Osteoblast (primary cell): ENCODE results near the gene CTH. TPM values are rescaled to one million over a fixed set of nuclear protein-coding genes. Genes with fewer than 3 reads are reported as not detected.
"Not testable (repeated sequence)": the region's sequence is repeated elsewhere in the genome, so short reads cannot be mapped to it uniquely, and the experiment has no call there.

ENCODE experiments used
- DNase-seq: peaks from one replicate; pipeline ENCODE4 v3.0.0; 2011; ENCODE audit warnings: low spot score, mixed read lengths; ENCODE audit not compliant: insufficient read length; ENCODE audit errors: missing footprints
- H2AFZ ChIP-seq: 2 replicates; pipeline ENCODE4 v1.6.0; 2011; ENCODE audit warnings: mild to moderate bottlenecking, low read length
- H3K27ac ChIP-seq: 2 replicates; pipeline ENCODE4 v1.5.1; 2011; ENCODE audit warnings: mild to moderate bottlenecking, low read depth, low read length, moderate library complexity
- H3K27me3 ChIP-seq: 2 replicates; pipeline ENCODE4 v1.6.0; 2012; ENCODE audit warnings: mild to moderate bottlenecking, control low read depth, inconsistent platforms, low read length, moderate library complexity; ENCODE audit not compliant: insufficient read depth
- H3K36me3 ChIP-seq: 2 replicates; pipeline ENCODE4 v1.5.1; 2011; ENCODE audit warnings: mild to moderate bottlenecking, low read length, control low read depth, moderate library complexity; ENCODE audit not compliant: insufficient read depth
- H3K4me1 ChIP-seq: 2 replicates; pipeline ENCODE4 v1.5.1; 2011; ENCODE audit warnings: mild to moderate bottlenecking, low read length, control low read depth, moderate library complexity; ENCODE audit not compliant: insufficient read depth
- H3K4me2 ChIP-seq: 2 replicates; pipeline ENCODE4 v1.6.0; 2011; ENCODE audit warnings: mild to moderate bottlenecking, low read length; ENCODE audit not compliant: insufficient read depth
- H3K4me3 ChIP-seq: fragments of 200-600 bp; sonication (generic); 3 replicates; pipeline ENCODE4 v1.5.1; 2012; ENCODE audit warnings: mild to moderate bottlenecking, low read length, inconsistent platforms; ENCODE audit not compliant: insufficient read depth
- H3K79me2 ChIP-seq: 2 replicates; pipeline ENCODE4 v1.6.0; 2012; ENCODE audit warnings: mild to moderate bottlenecking, low read length, control low read depth, inconsistent platforms; ENCODE audit not compliant: insufficient read depth
- H3K9me3 ChIP-seq: 2 replicates; pipeline ENCODE4 v1.5.1; 2011; ENCODE audit warnings: low read depth, low read length, control low read depth
- H4K20me1 ChIP-seq: 2 replicates; pipeline ENCODE4 v1.6.0; 2012; ENCODE audit warnings: mild to moderate bottlenecking, low read length, control low read depth; ENCODE audit not compliant: insufficient read depth
- total RNA-seq: library from RNA; depleted of rRNA; stranded (reverse); fragments of >200 nt; gene quantifications from 2 replicates; pipeline ENCODE4 v1.2.3, GENCODE V29; 2012
- TF ChIP-seq, protein P1 (sequence below): IDR thresholded peaks from 2 replicates; pipeline ENCODE4 v1.5.1; 2011; ENCODE audit warnings: mild to moderate bottlenecking, low read depth, low read length, moderate library complexity; ENCODE audit errors: extremely low read depth

The CTH gene
- total RNA-seq, 1 donor: 11.2 TPM

DNA sequence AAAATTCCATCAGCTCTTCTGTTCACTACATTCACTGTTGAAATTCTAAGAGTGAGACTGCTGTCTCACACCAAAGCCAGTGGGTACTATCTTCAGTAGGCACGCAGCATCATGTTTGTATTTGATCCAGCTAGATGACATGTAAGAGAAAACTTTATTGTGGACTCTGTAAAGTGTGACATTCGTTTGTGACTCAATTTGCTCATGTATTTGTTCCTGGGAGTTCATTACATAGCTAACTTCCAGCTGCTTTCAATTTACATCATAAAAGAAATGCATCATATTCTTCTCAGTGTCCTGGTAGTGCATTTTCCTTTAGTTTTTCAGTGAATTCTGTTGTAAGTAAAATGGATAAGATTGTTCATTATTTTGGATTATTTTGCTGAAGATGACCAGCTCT is 31.4 kb downstream of the CTH start:
- no peaks in the 10 kb centered on the region for H3K79me2 ChIP-seq
- DNase-seq: no peak
- H3K4me2 ChIP-seq: no peak overlapping the region
- no peak overlapping the region for H3K27ac ChIP-seq
- no peaks in the 10 kb centered on the region for H3K36me3 ChIP-seq
- no peak overlapping the region for H2AFZ ChIP-seq
- no peaks in the 10 kb centered on the region for H3K9me3 ChIP-seq
- H3K4me1 ChIP-seq: no peaks in the 10 kb centered on the region
- TF ChIP-seq, protein P1, sequence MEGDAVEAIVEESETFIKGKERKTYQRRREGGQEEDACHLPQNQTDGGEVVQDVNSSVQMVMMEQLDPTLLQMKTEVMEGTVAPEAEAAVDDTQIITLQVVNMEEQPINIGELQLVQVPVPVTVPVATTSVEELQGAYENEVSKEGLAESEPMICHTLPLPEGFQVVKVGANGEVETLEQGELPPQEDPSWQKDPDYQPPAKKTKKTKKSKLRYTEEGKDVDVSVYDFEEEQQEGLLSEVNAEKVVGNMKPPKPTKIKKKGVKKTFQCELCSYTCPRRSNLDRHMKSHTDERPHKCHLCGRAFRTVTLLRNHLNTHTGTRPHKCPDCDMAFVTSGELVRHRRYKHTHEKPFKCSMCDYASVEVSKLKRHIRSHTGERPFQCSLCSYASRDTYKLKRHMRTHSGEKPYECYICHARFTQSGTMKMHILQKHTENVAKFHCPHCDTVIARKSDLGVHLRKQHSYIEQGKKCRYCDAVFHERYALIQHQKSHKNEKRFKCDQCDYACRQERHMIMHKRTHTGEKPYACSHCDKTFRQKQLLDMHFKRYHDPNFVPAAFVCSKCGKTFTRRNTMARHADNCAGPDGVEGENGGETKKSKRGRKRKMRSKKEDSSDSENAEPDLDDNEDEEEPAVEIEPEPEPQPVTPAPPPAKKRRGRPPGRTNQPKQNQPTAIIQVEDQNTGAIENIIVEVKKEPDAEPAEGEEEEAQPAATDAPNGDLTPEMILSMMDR: no peak
- H4K20me1 ChIP-seq: no peaks in the 10 kb centered on the region
- H3K4me3 ChIP-seq: no peak overlapping the region
- H3K27me3 ChIP-seq: no peaks in the 10 kb centered on the region

DNA sequence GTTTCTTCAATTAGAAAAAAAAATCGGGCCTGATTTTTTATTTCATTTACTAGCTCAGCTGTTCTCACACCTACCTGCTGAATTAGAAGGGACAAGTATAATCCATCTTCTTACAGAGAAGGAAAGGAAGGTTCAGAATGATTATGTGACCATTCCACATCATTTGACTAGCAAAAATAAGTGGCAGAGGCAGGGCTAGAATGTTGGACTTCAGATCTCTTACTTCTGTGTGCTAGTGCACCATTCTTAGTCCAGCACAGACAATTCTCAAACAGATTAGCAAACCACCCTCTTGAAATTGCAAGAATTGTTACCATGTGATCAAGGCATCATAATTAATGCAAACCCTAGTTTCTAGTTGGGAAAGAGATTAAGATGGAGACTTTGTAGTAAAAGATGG is 32.7 kb downstream of the CTH start:
- DNase-seq: no peak
- TF ChIP-seq, protein P1: no peak
- no peaks in the 10 kb centered on the region for H4K20me1 ChIP-seq
- no peak overlapping the region for H3K27ac ChIP-seq
- no peaks in the 10 kb centered on the region for H3K79me2 ChIP-seq
- no peak overlapping the region for H3K4me2 ChIP-seq
- no peaks in the 10 kb centered on the region for H3K36me3 ChIP-seq
- no peaks in the 10 kb centered on the region for H3K4me1 ChIP-seq
- no peaks in the 10 kb centered on the region for H3K9me3 ChIP-seq
- H3K27me3 ChIP-seq: no peaks in the 10 kb centered on the region
- H2AFZ ChIP-seq: no peak overlapping the region
- H3K4me3 ChIP-seq: no peak overlapping the region

DNA sequence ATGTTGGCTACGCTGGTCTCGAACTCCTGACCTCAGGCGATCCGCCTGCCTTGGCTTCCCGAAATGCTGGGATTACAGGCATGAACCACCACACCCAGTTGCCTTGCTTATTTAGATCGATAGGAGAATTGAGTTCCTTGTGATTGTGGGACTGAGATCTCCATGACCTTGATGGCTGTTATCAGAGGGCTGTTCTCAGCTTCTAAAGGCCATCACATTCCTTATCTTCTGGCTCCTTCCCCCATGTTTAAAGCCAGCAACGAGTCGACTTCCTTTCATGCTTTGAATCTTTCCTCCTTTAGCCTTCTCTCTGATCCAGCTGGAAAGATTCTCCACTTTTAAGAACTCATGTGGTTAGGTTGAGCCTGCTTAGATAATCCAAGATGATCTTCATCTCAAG is 38.0 kb downstream of the CTH start:
- no peaks in the 10 kb centered on the region for H3K27me3 ChIP-seq
- TF ChIP-seq, protein P1: no peak
- H3K9me3 ChIP-seq: no peaks in the 10 kb centered on the region
- no peaks in the 10 kb centered on the region for H3K79me2 ChIP-seq
- no peak for DNase-seq
- H2AFZ ChIP-seq: no peak overlapping the region
- H3K36me3 ChIP-seq: no peaks in the 10 kb centered on the region
- H3K4me3 ChIP-seq: no peak overlapping the region
- no peak overlapping the region for H3K4me2 ChIP-seq
- no peaks in the 10 kb centered on the region for H4K20me1 ChIP-seq
- H3K4me1 ChIP-seq: no peaks in the 10 kb centered on the region
- no peak overlapping the region for H3K27ac ChIP-seq

DNA sequence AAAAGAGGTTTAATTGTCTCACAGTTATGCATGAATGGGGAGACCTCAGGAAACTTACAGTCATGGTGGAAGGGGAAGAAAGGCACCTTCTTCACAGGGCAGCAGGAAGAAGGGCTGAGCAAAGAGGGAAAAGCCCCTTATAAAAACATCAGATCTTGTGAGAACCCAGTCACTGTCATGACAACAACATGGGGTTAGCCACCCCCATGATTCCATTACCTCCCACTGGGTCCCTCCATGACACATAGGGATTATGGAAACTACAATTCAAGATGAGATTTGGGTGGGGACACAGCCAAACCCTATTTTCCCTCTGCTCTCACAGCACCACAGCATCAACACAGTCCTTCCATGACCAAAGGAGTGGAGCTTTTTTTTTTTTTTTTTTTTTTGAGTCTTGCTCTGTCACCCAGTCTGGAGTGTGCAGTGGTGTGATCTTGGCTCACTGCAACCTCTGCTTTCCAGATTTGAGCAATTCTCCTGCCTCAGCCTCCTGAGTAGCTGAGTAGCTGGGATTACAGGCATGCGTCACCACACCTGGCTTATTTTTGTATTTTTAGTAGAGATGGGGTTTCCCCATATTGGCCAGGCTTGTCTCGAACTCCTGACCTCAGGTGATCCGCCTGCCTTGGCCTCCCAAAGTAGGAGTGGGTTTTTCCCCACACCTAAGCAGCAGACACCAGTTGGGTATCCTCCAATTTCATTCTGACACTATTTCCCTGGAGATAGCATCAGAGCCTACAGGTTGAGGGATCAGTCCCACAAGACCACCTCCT is 41.3 kb downstream of the CTH start:
- not testable (repeated sequence) for H3K4me3 ChIP-seq, H3K27ac ChIP-seq, H4K20me1 ChIP-seq, H3K27me3 ChIP-seq, DNase-seq, H3K4me2 ChIP-seq, H3K9me3 ChIP-seq, H3K4me1 ChIP-seq, H3K36me3 ChIP-seq, H3K79me2 ChIP-seq, H2AFZ ChIP-seq
